ENCODE results near the gene PSENEN. TPM values are rescaled to one million over a fixed set of nuclear protein-coding genes. Genes with fewer than 3 reads are reported as not detected.

Gene PSENEN
- total RNA-seq, 1 donor from 2014 or later: 83.8 TPM

DNA sequence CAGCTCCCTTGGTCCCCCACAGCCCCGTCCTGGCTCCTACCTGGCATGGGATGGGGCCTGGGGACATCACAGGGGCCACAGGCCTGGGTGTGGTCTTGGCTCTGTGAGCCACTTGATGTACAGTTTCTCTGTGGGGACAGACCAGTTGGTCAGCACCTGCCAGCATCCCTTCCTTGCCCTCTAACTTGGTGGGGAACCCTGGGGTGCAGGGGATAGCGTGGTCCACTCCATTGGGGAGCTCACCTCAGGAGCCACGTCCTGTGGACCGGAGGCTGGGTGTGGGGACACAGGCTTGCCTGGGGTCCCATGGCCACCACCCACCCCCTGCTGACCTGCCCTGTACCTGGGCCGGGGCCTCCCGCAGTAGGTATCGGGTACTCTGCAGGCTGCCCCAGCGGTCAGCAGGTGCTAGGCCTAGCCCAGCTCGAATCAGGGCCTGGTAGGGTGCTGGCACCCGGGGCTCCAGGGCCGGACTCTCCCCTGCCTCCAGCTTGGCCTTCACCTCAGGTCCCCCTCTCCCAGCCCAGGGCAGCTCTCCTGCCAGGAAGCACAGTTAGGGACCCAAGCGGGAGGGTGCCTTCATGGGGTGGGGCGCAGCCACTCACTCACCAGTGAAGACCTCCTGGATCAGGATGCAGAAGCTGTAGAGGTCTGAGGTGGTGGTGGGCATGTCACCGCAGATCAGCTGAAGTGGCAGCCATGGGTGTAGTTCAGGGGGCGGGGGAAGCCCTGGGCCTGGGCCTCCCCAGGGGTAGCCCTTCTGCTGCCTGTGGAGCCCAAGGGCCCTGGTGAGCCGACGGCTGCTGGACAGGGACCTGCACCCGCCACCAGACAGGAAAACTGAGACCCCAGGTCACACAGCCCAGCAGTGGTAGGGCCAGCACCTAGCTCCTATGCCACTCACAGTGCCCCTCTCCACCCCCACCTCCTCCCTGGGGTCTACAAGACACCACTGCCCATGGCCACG, 44.8 kb downstream of the PSENEN start:
- TF ChIP-seq, protein P1, sequence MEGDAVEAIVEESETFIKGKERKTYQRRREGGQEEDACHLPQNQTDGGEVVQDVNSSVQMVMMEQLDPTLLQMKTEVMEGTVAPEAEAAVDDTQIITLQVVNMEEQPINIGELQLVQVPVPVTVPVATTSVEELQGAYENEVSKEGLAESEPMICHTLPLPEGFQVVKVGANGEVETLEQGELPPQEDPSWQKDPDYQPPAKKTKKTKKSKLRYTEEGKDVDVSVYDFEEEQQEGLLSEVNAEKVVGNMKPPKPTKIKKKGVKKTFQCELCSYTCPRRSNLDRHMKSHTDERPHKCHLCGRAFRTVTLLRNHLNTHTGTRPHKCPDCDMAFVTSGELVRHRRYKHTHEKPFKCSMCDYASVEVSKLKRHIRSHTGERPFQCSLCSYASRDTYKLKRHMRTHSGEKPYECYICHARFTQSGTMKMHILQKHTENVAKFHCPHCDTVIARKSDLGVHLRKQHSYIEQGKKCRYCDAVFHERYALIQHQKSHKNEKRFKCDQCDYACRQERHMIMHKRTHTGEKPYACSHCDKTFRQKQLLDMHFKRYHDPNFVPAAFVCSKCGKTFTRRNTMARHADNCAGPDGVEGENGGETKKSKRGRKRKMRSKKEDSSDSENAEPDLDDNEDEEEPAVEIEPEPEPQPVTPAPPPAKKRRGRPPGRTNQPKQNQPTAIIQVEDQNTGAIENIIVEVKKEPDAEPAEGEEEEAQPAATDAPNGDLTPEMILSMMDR (IDR thresholded peaks at IDR 0.05; ENCODE audit: unreplicated experiment): no peak
- H3K9me3 Mint-ChIP-seq (ENCODE audit: low read depth): no peaks in the 10 kb centered on the region
- no peak overlapping the region for H3K27ac Mint-ChIP-seq
- H3K4me1 Mint-ChIP-seq (ENCODE audit: low read depth): no peaks in the 10 kb centered on the region
- peaks cover 17% of the 10 kb centered on the region for H3K27me3 Mint-ChIP-seq
- H3K4me3 Mint-ChIP-seq (ENCODE audit: low read depth): no peak overlapping the region
- peaks cover 3% of the 10 kb centered on the region for H3K36me3 Mint-ChIP-seq (ENCODE audit: insufficient read depth)
- DNase-seq (ENCODE audit: low spot score, unreplicated experiment): no peak

DNA sequence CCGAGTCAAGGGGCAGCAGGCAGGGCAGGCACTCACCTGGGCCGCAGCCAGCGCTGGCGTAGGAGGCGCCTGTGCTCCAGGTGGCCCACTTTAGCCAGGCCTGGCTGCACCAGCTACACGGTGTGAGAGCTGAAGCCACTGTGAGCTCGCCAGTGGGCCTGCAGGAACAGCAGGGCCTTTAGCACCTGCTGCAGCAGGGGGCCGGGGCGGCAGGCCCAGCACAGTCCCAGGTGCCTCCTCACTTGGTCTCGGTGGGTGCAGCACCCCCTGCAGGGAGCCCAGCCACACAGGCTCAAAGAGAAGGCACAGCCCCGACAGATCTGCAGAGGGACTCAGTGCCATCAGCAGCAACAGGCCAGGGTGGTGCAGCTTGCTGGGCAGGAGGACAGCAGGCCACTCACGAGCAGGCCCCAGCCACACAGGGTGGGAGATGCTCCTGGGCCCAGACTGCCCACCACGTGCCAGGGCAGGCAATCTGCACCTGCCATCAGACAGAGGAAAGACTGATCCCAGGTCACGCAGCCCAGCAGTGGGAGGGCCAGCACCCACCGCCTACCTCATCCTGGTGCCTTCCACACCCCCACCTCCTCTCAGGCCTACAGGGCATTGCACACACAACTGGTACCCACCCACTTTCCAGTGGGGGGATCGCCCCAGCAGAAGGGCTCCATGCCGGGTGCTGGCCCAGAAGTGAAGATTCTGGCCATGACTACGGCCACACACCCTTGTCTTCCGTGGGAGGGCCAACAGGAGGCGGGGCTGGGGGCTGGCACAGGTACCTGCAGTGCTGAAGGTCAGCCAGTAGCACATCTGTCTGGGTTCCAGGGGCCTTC, 45.7 kb downstream of the PSENEN start:
- H3K36me3 Mint-ChIP-seq (ENCODE audit: insufficient read depth): no peaks in the 10 kb centered on the region
- no peaks in the 10 kb centered on the region for H3K9me3 Mint-ChIP-seq (ENCODE audit: low read depth)
- H3K27ac Mint-ChIP-seq: no peak overlapping the region
- no peak overlapping the region for H3K4me3 Mint-ChIP-seq (ENCODE audit: low read depth)
- peaks cover 12% of the 10 kb centered on the region for H3K27me3 Mint-ChIP-seq
- no peaks in the 10 kb centered on the region for H3K4me1 Mint-ChIP-seq (ENCODE audit: low read depth)
- no peak for DNase-seq (ENCODE audit: low spot score, unreplicated experiment)
- TF ChIP-seq, protein P1 (IDR thresholded peaks at IDR 0.05; ENCODE audit: unreplicated experiment): peak; percentile 38

DNA sequence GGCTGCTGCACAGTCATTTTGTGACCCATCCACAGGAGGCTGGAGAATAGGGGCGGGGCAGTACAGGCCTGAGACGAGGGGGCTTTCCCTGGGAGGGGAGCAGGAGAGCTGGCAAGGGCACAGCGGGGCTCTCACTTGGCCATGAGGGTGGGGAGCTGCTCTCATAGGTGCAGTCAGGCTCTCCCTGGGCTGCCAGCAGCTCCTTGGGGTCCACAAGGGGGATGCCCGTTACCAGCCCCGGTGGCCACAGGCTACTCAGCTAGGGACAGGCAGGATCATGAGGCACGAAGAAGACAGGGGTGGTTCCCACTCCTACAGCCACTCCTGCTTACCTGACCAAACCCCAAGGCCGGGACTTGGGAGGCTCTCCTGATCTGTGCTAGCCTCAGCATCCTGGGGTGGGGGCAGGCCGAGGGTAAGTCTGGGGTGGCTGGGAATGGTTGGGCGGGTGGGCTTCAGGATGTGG, 46.4 kb downstream of the PSENEN start:
- Mint-ChIP-seq H3K4me3 (ENCODE audit: low read depth) (no peak overlapping the region), H3K9me3 (ENCODE audit: low read depth) (no peaks in the 10 kb centered on the region), H3K27me3 (peaks cover 18% of the 10 kb centered on the region), H3K27ac (no peak overlapping the region), H3K36me3 (ENCODE audit: insufficient read depth) (no peaks in the 10 kb centered on the region), H3K4me1 (ENCODE audit: low read depth) (no peaks in the 10 kb centered on the region)
- no peak for DNase-seq (ENCODE audit: low spot score, unreplicated experiment)
- TF ChIP-seq, protein P1 (IDR thresholded peaks at IDR 0.05; ENCODE audit: unreplicated experiment): no peak

DNA sequence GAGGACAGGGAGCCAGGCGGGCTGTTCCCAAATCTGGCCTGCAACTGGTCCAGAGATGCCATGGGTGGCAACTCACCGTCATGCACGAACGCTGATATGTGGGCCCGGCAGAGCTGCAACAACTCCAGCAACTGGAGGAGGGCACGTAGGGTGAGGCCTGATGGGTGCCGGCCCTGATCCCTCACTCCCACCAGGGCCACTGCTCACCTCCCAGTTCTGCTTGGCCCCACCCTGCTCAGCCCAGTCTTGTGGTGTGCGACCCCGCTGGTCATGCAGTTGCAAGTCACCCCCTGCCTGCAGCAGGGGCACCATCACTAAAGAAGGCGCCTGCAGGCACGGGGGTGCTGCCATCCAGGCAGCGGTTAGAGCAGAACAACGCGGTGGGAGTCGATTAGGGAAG, 46.9 kb downstream of the PSENEN start:
- H3K4me1 Mint-ChIP-seq (ENCODE audit: low read depth): no peaks in the 10 kb centered on the region
- no peaks in the 10 kb centered on the region for H3K36me3 Mint-ChIP-seq (ENCODE audit: insufficient read depth)
- no peak overlapping the region for H3K27ac Mint-ChIP-seq
- no peak for DNase-seq (ENCODE audit: low spot score, unreplicated experiment)
- no peaks in the 10 kb centered on the region for H3K9me3 Mint-ChIP-seq (ENCODE audit: low read depth)
- peaks cover 23% of the 10 kb centered on the region for H3K27me3 Mint-ChIP-seq
- no peak overlapping the region for H3K4me3 Mint-ChIP-seq (ENCODE audit: low read depth)
- TF ChIP-seq, protein P1 (IDR thresholded peaks at IDR 0.05; ENCODE audit: unreplicated experiment): no peak

DNA sequence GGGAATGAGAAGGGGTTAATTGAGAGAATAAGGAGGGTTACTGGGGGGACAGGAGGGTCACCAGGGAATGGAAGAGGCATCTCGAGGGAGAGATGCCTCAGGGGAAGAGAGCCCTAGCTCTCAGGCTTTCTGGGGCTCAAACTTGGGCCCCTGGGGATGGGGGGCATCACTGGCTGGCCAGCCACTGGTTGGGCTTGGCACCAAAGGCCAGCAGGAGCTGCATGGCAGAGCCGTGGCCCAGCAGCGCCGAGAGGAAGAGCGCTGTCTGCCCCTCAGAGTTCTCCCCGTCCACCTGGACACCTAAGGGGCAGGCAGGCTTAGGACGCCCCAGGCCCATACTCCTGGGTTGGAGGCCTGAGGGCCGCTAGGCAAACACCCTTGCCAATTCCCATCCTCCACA, 47.4 kb downstream of the PSENEN start:
- Mint-ChIP-seq H3K27ac (no peak overlapping the region), H3K9me3 (ENCODE audit: low read depth) (no peaks in the 10 kb centered on the region), H3K36me3 (ENCODE audit: insufficient read depth) (no peaks in the 10 kb centered on the region), H3K27me3 (peaks cover 27% of the 10 kb centered on the region), H3K4me3 (ENCODE audit: low read depth) (no peak overlapping the region), H3K4me1 (ENCODE audit: low read depth) (no peaks in the 10 kb centered on the region)
- TF ChIP-seq, protein P1 (IDR thresholded peaks at IDR 0.05; ENCODE audit: unreplicated experiment): no peak
- DNase-seq (ENCODE audit: low spot score, unreplicated experiment): no peak
